ENCODE results near the gene DHRS2.

Gene DHRS2

DNA sequence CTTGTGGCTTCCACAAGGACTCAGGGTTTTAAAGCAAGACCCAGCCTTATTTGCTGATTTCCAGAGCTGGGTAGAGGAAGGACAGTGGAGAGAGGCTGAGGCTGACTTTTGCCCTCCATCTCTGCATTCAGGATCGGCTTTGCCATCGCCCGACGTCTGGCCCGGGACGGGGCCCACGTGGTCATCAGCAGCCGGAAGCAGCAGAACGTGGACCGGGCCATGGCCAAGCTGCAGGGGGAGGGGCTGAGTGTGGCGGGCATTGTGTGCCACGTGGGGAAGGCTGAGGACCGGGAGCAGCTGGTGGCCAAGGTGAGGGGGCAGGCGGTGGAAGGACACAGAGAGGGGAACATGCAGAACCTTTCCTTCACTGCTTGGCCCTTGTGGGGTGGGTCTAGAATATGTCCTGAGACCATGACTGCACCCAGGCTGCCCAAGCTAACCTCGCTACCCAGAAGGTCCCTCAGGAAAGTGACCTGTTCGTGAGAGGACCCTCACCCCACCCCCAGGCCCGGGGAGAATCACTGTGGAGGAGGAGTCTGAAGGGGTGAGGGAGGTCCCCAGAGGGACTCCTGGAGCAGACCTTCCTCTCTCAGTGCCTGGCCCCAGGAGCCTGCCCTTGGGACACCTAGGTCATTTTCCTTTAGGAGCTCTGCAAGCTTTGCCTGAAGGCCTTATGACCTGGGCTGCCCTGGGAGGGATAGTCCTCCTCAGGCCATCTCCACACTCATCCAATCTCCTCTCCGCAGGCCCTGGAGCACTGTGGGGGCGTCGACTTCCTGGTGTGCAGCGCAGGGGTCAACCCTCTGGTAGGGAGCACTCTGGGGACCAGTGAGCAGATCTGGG lies 3.1 kb downstream of the DHRS2 start:
- DNase-seq (ENCODE audit: insufficient read length, low spot score): no peak
- no peak for TF ChIP-seq TAF1 (IDR thresholded peaks at IDR 0.05; ENCODE audit: low read depth, low read length)
- no peak for TF ChIP-seq POU2F2 (IDR thresholded peaks at IDR 0.05; ENCODE audit: low read depth, low read length)
- no peak for TF ChIP-seq SPI1 (IDR thresholded peaks at IDR 0.05; ENCODE audit: low read depth, low read length)
- no peak for TF ChIP-seq POLR2AphosphoS5 (IDR thresholded peaks at IDR 0.05; ENCODE audit: low read depth, low read length)
- TF ChIP-seq PAX5 (IDR thresholded peaks at IDR 0.05; ENCODE audit: insufficient read depth, low read length, severe bottlenecking): no peak
- TF ChIP-seq POLR2A (IDR thresholded peaks at IDR 0.05; ENCODE audit: low read depth, low read length): no peak
- FAIRE-seq: no peak

DNA sequence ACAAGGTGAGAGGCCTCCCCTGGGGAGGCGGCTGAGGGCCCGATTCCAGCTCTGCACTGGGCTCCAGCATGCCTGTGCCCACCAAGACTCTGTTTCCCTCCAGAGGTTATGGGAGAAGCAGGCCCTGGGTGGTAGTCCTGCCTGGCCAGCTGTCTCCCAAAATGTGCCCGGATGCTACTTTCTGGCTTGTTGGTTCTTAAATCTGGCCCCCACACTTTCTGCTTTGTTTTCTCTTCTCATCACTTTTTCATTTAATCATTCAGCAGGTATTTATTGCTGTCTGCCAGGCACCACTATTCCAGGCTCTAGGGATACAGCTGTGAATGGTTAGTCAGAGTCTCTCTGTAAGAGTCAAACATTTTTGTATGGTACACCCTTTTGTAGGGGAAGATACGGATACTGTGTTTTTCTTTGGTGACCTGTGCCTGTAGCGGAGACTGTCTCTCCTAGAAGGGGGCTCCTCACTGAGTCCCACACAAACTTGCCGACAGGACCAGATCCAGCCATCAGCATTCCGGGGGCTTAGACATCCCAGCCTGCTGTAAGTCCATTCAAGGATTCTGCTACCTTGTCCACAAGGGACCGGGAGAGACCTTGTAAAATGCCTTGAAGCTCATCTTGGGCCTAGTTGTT lies 3.8 kb downstream of the DHRS2 start:
- no peak for TF ChIP-seq PAX5 (IDR thresholded peaks at IDR 0.05; ENCODE audit: insufficient read depth, low read length, severe bottlenecking)
- no peak for TF ChIP-seq SPI1 (IDR thresholded peaks at IDR 0.05; ENCODE audit: low read depth, low read length)
- no peak for TF ChIP-seq POLR2A (IDR thresholded peaks at IDR 0.05; ENCODE audit: low read depth, low read length)
- TF ChIP-seq POLR2AphosphoS5 (IDR thresholded peaks at IDR 0.05; ENCODE audit: low read depth, low read length): no peak
- no peak for TF ChIP-seq TAF1 (IDR thresholded peaks at IDR 0.05; ENCODE audit: low read depth, low read length)
- TF ChIP-seq POU2F2 (IDR thresholded peaks at IDR 0.05; ENCODE audit: low read depth, low read length): no peak
- FAIRE-seq (no peak), DNase-seq (ENCODE audit: insufficient read length, low spot score) (no peak)

DNA sequence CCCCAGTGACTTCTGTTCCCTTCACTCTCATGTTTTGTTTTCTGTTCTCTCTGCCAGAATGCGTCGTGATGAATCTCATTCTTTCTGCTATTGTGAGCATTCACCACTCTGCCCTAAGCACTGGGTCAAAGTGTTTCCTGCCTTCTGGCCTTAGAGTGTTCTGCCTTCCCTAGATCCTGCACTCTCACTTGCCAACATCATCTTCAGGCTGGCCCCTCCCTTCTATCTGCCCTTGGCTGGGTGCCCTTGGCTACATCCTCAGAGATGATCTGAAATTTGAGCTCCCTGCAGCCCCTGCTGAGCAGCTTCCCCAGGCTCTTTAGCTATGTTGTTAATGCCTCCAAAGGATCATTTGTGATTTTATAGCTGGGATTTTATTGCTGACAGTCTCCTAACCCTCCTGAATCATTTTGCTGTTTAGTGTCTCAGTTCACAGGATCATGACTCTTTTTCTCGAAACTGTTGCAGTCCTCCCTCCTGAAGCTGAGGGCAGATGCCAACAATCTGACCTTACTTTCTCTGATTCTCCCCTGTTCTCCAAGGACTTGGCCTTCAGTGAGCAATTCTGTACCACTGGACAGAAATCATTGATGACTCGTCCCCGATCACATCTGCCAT lies 4.5 kb downstream of the DHRS2 start:
- DNase-seq (ENCODE audit: insufficient read length, low spot score): no peak
- TF ChIP-seq TAF1 (IDR thresholded peaks at IDR 0.05; ENCODE audit: low read depth, low read length) (no peak), POU2F2 (IDR thresholded peaks at IDR 0.05; ENCODE audit: low read depth, low read length) (no peak), POLR2AphosphoS5 (IDR thresholded peaks at IDR 0.05; ENCODE audit: low read depth, low read length) (no peak), POLR2A (IDR thresholded peaks at IDR 0.05; ENCODE audit: low read depth, low read length) (no peak), SPI1 (IDR thresholded peaks at IDR 0.05; ENCODE audit: low read depth, low read length) (no peak), PAX5 (IDR thresholded peaks at IDR 0.05; ENCODE audit: insufficient read depth, low read length, severe bottlenecking) (no peak)
- FAIRE-seq: no peak

DNA sequence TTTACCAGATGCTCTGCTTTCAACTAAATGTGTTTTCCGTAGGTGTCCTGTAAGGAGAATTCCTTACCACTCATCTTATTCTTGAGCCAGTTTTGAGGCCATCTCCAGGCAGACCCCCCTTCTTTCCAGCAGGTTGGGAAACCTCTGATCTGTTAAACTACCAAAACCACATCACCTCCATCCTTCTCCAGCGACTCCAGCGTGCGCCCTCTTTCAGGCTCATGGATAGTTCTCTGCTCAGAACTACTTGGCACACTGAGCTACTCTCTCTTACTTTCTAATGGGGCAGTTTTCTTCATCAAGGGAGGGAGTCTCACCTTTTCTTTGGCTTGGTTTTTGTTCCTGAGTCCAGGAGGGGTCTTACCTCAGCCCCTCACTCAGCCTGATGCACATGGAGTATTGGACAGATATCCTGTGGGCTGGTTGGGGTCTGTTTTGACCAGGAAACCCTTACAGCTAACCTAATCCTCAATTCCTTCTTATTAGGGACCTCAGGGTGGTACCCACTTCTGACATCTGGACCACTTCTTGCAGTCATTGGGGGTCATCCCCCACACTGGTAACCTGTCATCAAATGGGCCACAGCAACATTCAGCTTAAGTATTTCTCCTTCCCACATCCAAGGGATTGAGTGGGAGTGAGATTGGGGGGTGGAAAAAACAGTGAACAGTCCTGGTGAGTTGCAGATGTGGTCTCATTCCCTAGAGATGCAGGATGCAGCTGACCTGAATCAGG lies 5.2 kb downstream of the DHRS2 start:
- FAIRE-seq: no peak
- TF ChIP-seq POLR2A (IDR thresholded peaks at IDR 0.05; ENCODE audit: low read depth, low read length) (no peak), POLR2AphosphoS5 (IDR thresholded peaks at IDR 0.05; ENCODE audit: low read depth, low read length) (no peak), SPI1 (IDR thresholded peaks at IDR 0.05; ENCODE audit: low read depth, low read length) (no peak), PAX5 (IDR thresholded peaks at IDR 0.05; ENCODE audit: insufficient read depth, low read length, severe bottlenecking) (no peak), TAF1 (IDR thresholded peaks at IDR 0.05; ENCODE audit: low read depth, low read length) (no peak), POU2F2 (IDR thresholded peaks at IDR 0.05; ENCODE audit: low read depth, low read length) (no peak)
- DNase-seq (ENCODE audit: insufficient read length, low spot score): no peak

DNA sequence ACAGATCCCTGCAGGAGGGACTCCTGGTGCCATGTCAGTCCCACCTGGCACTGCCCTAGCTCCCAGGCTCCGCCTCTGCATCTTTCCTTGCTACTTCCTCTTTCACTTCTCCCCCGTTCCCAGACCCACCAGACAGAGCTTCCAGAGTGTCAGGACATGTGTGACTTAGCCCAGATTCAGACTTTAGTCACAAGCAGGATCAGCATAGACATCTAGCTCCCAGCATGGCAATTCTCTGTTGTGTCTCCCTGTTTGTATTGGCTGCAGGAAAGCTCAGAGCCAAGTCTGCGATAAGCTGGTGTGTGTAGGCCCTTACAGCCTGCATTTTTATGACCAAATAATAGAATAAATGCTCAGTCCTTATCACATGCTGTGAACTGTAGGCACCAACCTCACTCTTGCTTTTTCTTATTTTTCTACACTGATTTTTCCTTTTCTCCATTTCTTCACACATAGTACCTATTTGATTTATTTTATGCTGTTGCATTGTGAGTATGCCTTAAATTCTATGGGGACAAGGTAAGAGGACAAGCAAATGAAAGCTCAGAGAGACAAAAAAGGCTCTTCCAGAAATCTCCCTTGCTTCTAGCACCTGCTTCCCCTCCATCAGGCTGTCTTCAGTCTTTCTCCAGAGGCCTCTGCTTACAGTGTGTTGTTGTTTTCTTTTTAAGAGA lies 5.9 kb downstream of the DHRS2 start:
- no peak for DNase-seq (ENCODE audit: insufficient read length, low spot score)
- TF ChIP-seq SPI1 (IDR thresholded peaks at IDR 0.05; ENCODE audit: low read depth, low read length) (0 out of 2 replicates have a peak, but pooled peaks have one; percentile 14), POU2F2 (IDR thresholded peaks at IDR 0.05; ENCODE audit: low read depth, low read length) (no peak)
- FAIRE-seq: no peak

DNA sequence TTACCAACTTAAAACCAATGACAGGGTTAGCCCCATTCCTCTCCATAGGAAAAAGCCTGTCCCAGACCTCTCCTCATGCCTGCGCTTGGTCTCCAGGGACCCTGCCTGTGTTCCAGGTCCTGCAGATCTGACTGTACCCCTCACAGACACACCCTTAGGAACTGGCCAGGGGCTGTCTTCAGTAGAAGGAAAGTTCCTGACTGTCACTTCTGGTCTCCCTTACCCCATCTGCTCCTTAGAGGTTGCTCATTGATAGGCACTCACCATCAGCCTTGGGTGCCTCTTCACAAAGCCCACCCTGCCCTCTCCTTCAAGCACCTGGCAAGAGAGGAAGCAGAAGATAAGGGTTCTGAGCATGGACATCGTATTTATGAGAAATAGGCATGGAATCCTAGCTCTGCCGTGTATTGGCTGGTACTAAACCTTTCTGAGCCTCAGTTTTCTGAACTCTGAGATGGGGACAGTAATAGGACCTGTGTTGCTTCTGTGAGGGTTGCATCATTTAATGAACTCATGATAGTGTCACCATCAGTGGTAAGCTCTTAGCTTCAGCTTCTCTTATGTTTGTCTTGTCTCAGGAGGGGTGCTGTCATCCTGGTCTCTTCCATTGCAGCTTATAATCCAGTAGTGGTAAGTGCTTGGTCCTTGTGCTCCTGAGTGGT lies 7.5 kb downstream of the DHRS2 start:
- TF ChIP-seq POLR2A (IDR thresholded peaks at IDR 0.05; ENCODE audit: low read depth, low read length) (no peak), POU2F2 (IDR thresholded peaks at IDR 0.05; ENCODE audit: low read depth, low read length) (no peak), POLR2AphosphoS5 (IDR thresholded peaks at IDR 0.05; ENCODE audit: low read depth, low read length) (no peak), TAF1 (IDR thresholded peaks at IDR 0.05; ENCODE audit: low read depth, low read length) (no peak), PAX5 (IDR thresholded peaks at IDR 0.05; ENCODE audit: insufficient read depth, low read length, severe bottlenecking) (no peak), SPI1 (IDR thresholded peaks at IDR 0.05; ENCODE audit: low read depth, low read length) (no peak)
- no peak for DNase-seq (ENCODE audit: insufficient read length, low spot score)
- FAIRE-seq: no peak

DNA sequence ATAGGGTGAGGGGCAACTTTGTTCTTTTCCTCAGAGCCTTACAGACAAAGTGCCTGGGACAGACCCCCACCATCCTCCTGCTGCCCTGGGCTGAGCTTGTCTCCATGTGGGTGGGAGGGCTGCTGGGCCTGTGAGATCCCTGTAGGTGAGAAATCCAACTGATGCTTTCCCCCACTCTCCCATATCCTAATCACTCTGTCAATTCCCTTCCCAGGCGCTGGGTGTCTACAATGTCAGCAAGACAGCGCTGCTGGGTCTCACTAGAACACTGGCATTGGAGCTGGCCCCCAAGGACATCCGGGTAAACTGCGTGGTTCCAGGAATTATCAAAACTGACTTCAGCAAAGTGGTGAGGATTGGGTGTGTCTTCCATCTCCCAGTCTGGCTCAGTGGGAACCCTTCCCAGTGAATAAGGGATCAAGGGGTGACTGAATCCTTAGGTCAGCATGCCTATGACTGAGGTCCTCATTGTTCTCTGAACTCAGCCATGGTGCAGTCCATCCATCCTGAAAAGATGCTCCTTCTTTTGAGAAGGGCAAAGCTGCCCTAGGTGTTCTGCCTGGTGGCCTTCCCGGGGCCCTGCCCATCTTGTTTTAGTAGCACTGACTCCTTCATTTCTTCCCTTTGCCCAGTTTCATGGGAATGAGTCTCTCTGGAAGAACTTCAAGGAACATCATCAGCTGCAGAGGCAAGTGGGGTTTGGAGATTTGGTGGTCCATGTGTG lies 8.2 kb downstream of the DHRS2 start:
- DNase-seq (ENCODE audit: insufficient read length, low spot score) (no peak), FAIRE-seq (no peak)
- no peak for TF ChIP-seq TAF1 (IDR thresholded peaks at IDR 0.05; ENCODE audit: low read depth, low read length)
- TF ChIP-seq PAX5 (IDR thresholded peaks at IDR 0.05; ENCODE audit: insufficient read depth, low read length, severe bottlenecking): no peak
- no peak for TF ChIP-seq POLR2AphosphoS5 (IDR thresholded peaks at IDR 0.05; ENCODE audit: low read depth, low read length)
- no peak for TF ChIP-seq POU2F2 (IDR thresholded peaks at IDR 0.05; ENCODE audit: low read depth, low read length)
- TF ChIP-seq POLR2A (IDR thresholded peaks at IDR 0.05; ENCODE audit: low read depth, low read length): no peak
- TF ChIP-seq SPI1 (IDR thresholded peaks at IDR 0.05; ENCODE audit: low read depth, low read length): no peak

DNA sequence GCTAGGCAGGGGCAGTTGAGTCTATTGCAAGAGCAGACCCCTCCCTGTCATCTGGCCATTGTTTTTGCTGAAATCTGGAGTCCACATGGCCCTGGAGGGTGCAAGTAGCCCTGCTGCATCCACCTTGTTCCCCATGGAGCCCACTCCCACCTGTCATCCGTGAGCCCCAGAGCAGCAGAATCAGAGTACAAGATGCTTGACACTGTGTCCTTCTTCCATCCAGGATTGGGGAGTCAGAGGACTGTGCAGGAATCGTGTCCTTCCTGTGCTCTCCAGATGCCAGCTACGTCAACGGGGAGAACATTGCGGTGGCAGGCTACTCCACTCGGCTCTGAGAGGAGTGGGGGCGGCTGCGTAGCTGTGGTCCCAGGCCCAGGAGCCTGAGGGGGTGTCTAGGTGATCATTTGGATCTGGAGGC lies 8.8 kb downstream of the DHRS2 start:
- FAIRE-seq (no peak), DNase-seq (ENCODE audit: insufficient read length, low spot score) (no peak)
- TF ChIP-seq SPI1 (IDR thresholded peaks at IDR 0.05; ENCODE audit: low read depth, low read length): no peak
